Rectal smooth muscle tissue (tissue), 1 donor: ENCODE measurements around the gene DNAH17.
A peak's percentile ranks its signal among the peaks of the same experiment; 100 is the strongest.

Experiments used
- H3K27ac ChIP-seq: one replicate; pipeline ENCODE4 v1.7.0; 2013; ENCODE audit warnings: low read depth, low read length, inconsistent platforms
- H3K27me3 ChIP-seq: one replicate; pipeline ENCODE4 v1.7.0; 2013; ENCODE audit warnings: low read length; ENCODE audit not compliant: control insufficient read depth, insufficient read depth
- H3K36me3 ChIP-seq: one replicate; pipeline ENCODE4 v1.7.0; 2013; ENCODE audit warnings: low read length; ENCODE audit not compliant: control insufficient read depth, insufficient read depth
- H3K4me1 ChIP-seq: one replicate; pipeline ENCODE4 v1.7.0; 2013; ENCODE audit warnings: low read length; ENCODE audit not compliant: control insufficient read depth, insufficient read depth
- H3K4me3 ChIP-seq: one replicate; pipeline ENCODE4 v1.7.0; 2013; ENCODE audit warnings: low read length
- H3K9ac ChIP-seq: one replicate; pipeline ENCODE4 v1.7.0; 2013; ENCODE audit warnings: low read length

The DNAH17 gene

GRCh38 chr17:78412403-78412802, 164.8 kb downstream of the DNAH17 start:
- no peak overlapping the region for H3K9ac ChIP-seq
- H3K4me3 ChIP-seq, result no peak overlapping the region
- no peaks in the 10 kb centered on the region for H3K27me3 ChIP-seq
- H3K4me1 ChIP-seq, result no peaks in the 10 kb centered on the region
- no peak overlapping the region for H3K27ac ChIP-seq
- H3K36me3 ChIP-seq, result peaks cover 5% of the 10 kb centered on the region

- no peaks in the 10 kb centered on the region for H3K27me3 ChIP-seq
- no peak overlapping the region for H3K9ac ChIP-seq
- no peak overlapping the region for H3K4me3 ChIP-seq
- H3K27ac ChIP-seq, result peak overlapping the region; percentile 30
- peaks cover 5% of the 10 kb centered on the region for H3K36me3 ChIP-seq
- no peaks in the 10 kb centered on the region for H3K4me1 ChIP-seq
These were observed 165.8 kb downstream of the DNAH17 start for GRCh38 chr17:78411241-78411857.

- Histone ChIP-seq H3K27ac (no peak overlapping the region), H3K27me3 (no peaks in the 10 kb centered on the region), H3K4me1 (no peaks in the 10 kb centered on the region), H3K9ac (no peak overlapping the region), H3K4me3 (no peak overlapping the region), H3K36me3 (peaks cover under 1% of the 10 kb centered on the region)
These were observed 167.8 kb downstream of the DNAH17 start for GRCh38 chr17:78409191-78409928.

DNA sequence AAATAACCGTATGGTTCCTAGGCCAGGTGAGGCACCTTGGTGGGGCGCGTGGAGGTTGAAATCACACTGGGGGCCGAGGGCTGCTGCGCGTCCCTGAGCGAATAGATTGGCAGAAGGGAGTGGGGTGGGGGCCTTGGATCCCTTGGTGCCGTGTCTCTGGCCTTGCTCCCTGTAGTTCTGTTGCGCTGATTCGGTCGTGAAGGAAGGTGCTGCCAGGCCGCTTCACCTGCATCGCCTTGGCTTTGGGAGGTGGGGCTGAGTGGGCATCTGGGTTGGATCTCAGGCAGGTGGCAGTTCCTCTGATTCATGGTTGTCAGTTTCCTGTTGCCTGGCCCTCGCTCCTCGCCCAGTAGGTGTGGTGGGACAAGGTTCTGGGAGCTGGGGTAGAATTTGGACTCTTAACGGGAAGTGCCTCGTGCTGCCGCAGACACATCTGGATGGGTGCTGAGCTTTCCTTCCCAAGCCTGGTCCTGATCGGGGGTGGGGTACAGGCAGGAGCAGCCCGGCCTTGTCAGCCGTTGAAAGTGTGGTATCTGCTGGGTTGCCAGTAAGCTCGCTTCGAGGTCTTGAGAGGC, 168.6 kb downstream of the DNAH17 start:
- no peak overlapping the region for H3K27ac ChIP-seq
- H3K4me3 ChIP-seq, result no peak overlapping the region
- peaks cover 3% of the 10 kb centered on the region for H3K36me3 ChIP-seq
- no peaks in the 10 kb centered on the region for H3K27me3 ChIP-seq
- no peaks in the 10 kb centered on the region for H3K4me1 ChIP-seq
- H3K9ac ChIP-seq, result no peak overlapping the region

DNA sequence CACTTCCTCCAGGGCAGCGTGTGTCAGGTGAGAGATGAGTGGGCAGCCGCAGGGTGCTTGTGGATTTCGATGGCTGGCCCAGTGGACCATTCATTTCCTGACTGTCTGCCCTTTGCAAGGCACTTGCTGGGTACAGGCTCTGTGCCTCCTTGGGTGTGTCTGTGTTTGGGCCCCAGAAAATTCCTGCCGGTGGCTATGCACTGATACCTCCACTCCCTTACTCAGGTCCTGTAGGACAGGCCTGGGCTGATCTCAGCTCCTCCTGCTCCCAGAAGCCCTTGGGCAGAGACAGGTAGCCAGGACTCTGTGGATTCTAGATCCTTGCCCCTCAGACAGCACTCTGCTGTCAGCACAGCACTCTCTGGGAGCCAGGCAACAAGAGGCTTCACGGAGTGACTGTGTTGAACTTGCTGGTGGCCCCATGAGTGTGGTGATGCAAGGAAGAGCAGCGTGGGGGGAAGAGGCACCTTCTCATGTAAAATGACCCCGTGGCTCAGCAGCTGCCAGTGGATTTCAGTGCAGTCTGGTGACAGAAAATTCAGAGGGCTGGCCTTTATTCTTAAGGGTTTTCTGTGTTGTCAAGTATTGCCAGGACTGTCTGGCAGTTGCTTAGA, 169.7 kb downstream of the DNAH17 start:
- Histone ChIP-seq H3K4me1 (no peaks in the 10 kb centered on the region), H3K27ac (no peak overlapping the region), H3K9ac (no peak overlapping the region), H3K27me3 (no peaks in the 10 kb centered on the region), H3K36me3 (peaks cover 7% of the 10 kb centered on the region), H3K4me3 (no peak overlapping the region)

DNA sequence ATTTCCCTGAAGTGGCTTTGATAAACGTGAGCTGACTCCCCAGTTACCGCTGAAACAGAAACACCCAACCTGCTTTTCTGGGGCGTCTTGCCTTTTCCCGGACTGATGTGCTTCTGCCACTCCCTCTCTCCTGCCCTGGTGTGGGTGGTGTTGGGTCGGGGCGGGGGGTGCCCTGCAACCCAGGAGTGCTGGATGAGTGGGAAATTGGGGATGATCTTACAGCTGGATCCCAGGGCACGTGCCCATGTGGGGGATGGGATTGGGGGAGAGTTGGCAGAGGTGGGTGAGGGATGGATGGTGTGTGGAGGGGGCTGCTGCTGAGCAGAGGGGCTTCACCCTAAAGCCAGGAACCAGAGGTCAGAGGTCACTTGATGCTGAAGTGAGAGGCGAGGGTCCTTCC, 170.3 kb downstream of the DNAH17 start:
- Histone ChIP-seq H3K27ac (no peak overlapping the region), H3K27me3 (no peaks in the 10 kb centered on the region), H3K4me1 (no peaks in the 10 kb centered on the region), H3K36me3 (peaks cover 11% of the 10 kb centered on the region), H3K4me3 (no peak overlapping the region), H3K9ac (no peak overlapping the region)

- Histone ChIP-seq H3K4me1 (no peaks in the 10 kb centered on the region), H3K9ac (no peak overlapping the region), H3K27me3 (no peaks in the 10 kb centered on the region), H3K36me3 (peaks cover 12% of the 10 kb centered on the region), H3K27ac (no peak overlapping the region), H3K4me3 (no peak overlapping the region)
These were observed 170.8 kb downstream of the DNAH17 start for GRCh38 chr17:78406396-78406795.

DNA sequence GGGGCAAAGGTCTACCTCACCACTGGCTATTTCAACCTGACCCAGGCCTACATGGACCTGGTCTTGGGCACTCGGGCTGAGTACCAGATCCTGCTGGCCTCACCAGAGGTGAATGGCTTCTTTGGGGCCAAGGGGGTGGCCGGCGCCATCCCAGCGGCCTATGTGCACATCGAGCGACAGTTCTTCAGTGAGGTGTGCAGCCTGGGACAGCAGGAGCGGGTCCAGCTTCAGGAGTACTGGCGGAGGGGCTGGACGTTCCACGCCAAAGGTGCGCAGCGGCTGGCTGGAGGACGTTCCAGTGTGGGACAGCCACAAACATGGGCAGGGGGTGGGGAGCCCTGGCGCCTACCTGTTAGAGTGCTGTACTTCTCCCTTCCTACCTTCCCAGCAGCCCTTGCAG, 173.4 kb downstream of the DNAH17 start:
- Histone ChIP-seq H3K4me1 (no peaks in the 10 kb centered on the region), H3K27me3 (no peaks in the 10 kb centered on the region), H3K36me3 (peaks cover 35% of the 10 kb centered on the region), H3K4me3 (no peak overlapping the region), H3K27ac (no peak overlapping the region), H3K9ac (no peak overlapping the region)

DNA sequence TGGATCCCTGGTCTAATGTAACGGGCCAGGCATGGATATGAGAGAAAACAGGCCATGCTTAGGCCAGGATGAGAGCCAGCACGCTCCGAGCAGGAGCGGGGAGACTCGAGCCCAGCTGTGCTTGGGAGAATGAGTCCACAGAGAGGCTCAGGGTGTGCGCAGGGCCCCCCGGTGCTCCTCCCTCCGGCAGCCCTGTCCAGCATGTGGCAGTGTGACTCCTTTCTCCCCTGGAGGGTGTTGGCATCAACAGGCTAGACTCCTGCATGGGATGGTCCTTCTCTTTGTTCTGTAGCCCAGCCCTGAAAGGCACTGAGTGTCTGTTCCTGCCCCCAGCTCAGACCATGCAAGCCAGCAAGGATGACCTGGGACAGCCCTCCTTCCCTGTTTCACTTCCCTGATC, 175.3 kb downstream of the DNAH17 start:
- Histone ChIP-seq H3K9ac (no peak overlapping the region), H3K27ac (no peak overlapping the region), H3K27me3 (no peaks in the 10 kb centered on the region), H3K4me1 (no peaks in the 10 kb centered on the region), H3K36me3 (peaks cover 43% of the 10 kb centered on the region), H3K4me3 (no peak overlapping the region)

DNA sequence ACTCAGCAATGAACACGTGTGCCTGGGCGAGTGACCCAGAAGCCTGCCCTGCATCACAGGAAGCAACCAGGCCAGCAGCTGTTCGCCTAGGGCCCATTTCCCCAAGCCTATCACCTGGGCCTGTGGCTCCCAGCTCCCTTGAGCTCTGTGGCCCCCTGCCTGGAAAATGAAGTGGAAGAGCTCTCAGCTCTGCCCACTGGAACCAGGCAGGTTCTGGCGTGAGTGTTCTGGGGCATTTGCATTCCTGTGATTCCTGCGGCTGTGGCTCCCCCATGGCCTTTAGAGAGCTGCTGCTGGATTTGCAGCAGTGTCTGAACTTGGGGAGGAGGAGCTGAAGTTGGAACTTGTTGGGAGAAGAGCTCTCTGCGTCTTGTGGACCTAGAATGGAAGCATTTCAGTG, 175.9 kb downstream of the DNAH17 start:
- Histone ChIP-seq H3K9ac (no peak overlapping the region), H3K27ac (no peak overlapping the region), H3K36me3 (peaks cover 45% of the 10 kb centered on the region), H3K4me1 (no peaks in the 10 kb centered on the region), H3K27me3 (no peaks in the 10 kb centered on the region), H3K4me3 (no peak overlapping the region)

DNA sequence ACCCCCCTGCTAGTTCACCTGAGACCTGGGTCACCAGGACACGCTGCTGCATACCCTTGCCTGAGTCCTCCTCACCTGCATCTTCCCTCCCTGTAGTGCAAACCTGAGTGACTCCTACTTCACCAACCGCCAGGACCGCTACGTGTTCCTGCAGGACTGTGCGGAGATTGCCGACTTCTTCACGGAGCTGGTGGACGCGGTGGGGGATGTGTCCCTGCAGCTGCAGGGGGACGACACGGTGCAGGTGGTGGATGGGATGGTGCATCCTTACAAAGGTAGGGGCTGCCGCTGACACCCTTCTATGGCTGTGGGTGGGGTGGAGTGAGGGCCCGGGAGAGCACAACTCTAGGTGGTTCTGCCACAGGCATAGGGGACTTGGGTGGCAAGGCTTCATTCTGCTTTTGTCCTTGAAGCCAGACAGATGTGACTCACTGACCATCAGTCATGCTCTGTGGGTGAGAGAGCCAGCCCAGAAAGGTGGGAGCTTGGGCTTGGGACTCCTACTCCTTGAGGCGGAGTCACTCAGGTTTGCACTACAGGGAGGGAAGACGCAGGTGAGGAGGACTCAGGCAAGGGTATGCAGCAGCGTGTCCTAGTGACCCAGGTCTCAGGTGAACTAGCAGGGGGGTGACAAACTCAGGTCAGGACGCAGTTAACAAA, 176.5 kb downstream of the DNAH17 start:
- no peaks in the 10 kb centered on the region for H3K27me3 ChIP-seq
- H3K4me3 ChIP-seq, result no peak overlapping the region
- no peak overlapping the region for H3K27ac ChIP-seq
- H3K9ac ChIP-seq, result no peak overlapping the region
- H3K36me3 ChIP-seq, result peaks cover 48% of the 10 kb centered on the region
- no peaks in the 10 kb centered on the region for H3K4me1 ChIP-seq

- Histone ChIP-seq H3K27me3 (no peaks in the 10 kb centered on the region), H3K9ac (no peak overlapping the region), H3K36me3 (peaks cover 50% of the 10 kb centered on the region), H3K4me3 (no peak overlapping the region), H3K4me1 (no peaks in the 10 kb centered on the region), H3K27ac (no peak overlapping the region)
These were observed 177.5 kb downstream of the DNAH17 start for GRCh38 chr17:78399693-78400144.
